Stomach smooth muscle (tissue), 2 donors: ENCODE data around the gene MAP7.
"Not testable (repeated sequence)": the region's sequence is repeated elsewhere in the genome, so short reads cannot be mapped to it uniquely, and the experiment has no call there.

Experiments
- H3K27ac ChIP-seq: one replicate; pipeline ENCODE4 v1.7.0; 2013; ENCODE audit warnings: mild to moderate bottlenecking, low read length, inconsistent platforms
- H3K27me3 ChIP-seq, 2 donors: one replicate each; pipeline ENCODE4 v1.7.0; 2013; ENCODE audit warnings: low read length in 2 of 2; ENCODE audit not compliant: insufficient read depth in 2 of 2, control insufficient read depth in 1 of 2
- H3K36me3 ChIP-seq, 2 donors: one replicate each; pipeline ENCODE4 v1.7.0; 2013; ENCODE audit warnings: low read length in 2 of 2; ENCODE audit not compliant: control insufficient read depth in 2 of 2, insufficient read depth in 2 of 2
- H3K4me1 ChIP-seq: one replicate; pipeline ENCODE4 v1.7.0; 2013; ENCODE audit warnings: low read length; ENCODE audit not compliant: control insufficient read depth, insufficient read depth
- H3K4me3 ChIP-seq, 2 donors: one replicate each; pipeline ENCODE4 v1.7.0; 2013; ENCODE audit warnings: low read length in 2 of 2
- H3K9ac ChIP-seq, 2 donors: one replicate each; pipeline ENCODE4 v1.7.0; 2013; ENCODE audit warnings: low read length in 2 of 2, mild to moderate bottlenecking in 1 of 2
- H3K9me3 ChIP-seq, 2 donors: one replicate each; pipeline ENCODE4 v1.7.0; 2013; ENCODE audit warnings: low read length in 2 of 2; ENCODE audit not compliant: control insufficient read depth in 2 of 2
- donor health status: healthy.
- donor health status: Pancreatic carcinoma.

MAP7 gene

GRCh38 chr6:136446145-136446544 is 104.1 kb downstream of the MAP7 start:
- Histone ChIP-seq H3K9ac (no peak overlapping the region), H3K27me3 (no peaks in the 10 kb centered on the region), H3K27ac (no peak overlapping the region), H3K36me3 (no peaks in the 10 kb centered on the region), H3K9me3 (peaks cover 0 to 2% of the 10 kb centered on the region in 2 donors), H3K4me1 (no peaks in the 10 kb centered on the region), H3K4me3 (no peak overlapping the region)

DNA sequence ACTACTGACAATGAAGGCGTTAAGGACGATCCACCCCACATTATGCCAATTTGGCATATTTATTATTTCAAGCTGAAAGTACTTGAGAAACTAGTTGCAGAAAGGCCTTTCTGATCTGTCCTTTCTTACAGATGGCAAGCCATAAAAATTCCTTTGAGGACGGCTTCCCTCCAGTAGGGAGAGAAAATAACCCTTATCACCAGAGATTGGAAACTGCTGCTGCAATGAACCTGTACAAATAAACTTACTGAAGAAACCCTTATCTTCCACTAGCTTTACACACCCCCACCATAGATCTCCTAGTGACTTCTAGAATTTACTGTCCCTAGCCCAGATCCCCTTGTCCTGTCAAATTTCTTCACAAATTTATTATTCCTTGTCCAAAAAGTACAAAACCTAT is 105.2 kb downstream of the MAP7 start:
- Histone ChIP-seq H3K9me3 (no peaks in the 10 kb centered on the region), H3K9ac (no peak overlapping the region), H3K4me3 (no peak overlapping the region), H3K27ac (no peak overlapping the region), H3K36me3 (no peaks in the 10 kb centered on the region), H3K27me3 (no peaks in the 10 kb centered on the region), H3K4me1 (no peaks in the 10 kb centered on the region)

GRCh38 chr6:136440203-136440602 is 110.0 kb downstream of the MAP7 start:
- H3K27ac ChIP-seq = no peak overlapping the region
- no peaks in the 10 kb centered on the region for H3K9me3 ChIP-seq
- H3K4me1 ChIP-seq = no peaks in the 10 kb centered on the region
- H3K9ac ChIP-seq = no peak overlapping the region
- no peak overlapping the region for H3K4me3 ChIP-seq
- H3K36me3 ChIP-seq = no peaks in the 10 kb centered on the region
- H3K27me3 ChIP-seq = no peaks in the 10 kb centered on the region

GRCh38 chr6:136439514-136440190 is 110.6 kb downstream of the MAP7 start:
- Histone ChIP-seq H3K9ac (no peak overlapping the region), H3K27ac (no peak overlapping the region), H3K4me1 (no peaks in the 10 kb centered on the region), H3K27me3 (no peaks in the 10 kb centered on the region), H3K9me3 (no peaks in the 10 kb centered on the region), H3K4me3 (no peak overlapping the region), H3K36me3 (no peaks in the 10 kb centered on the region)

DNA sequence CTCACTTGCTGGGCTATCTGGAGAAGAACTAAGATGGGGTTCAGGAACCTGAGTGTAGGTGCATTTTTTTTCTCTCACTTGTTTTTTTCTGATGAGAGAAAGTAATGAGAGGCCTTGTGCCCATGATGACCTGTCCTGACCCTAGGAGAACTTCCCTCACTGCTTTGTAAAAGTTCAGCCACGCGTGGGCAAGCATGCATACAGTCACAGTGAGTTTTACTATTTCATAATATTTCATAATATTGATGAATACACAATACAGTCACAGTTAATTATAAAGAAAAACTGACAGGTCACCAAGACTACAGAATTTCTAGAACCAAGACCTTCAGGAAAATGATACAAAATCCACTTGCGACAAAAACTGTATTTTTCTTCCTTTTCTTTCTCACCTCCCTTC is 111.8 kb downstream of the MAP7 start:
- no peak overlapping the region for H3K27ac ChIP-seq
- H3K4me3 ChIP-seq = no peak overlapping the region
- no peaks in the 10 kb centered on the region for H3K27me3 ChIP-seq
- H3K9ac ChIP-seq = no peak overlapping the region
- no peaks in the 10 kb centered on the region for H3K36me3 ChIP-seq
- no peaks in the 10 kb centered on the region for H3K4me1 ChIP-seq
- no peaks in the 10 kb centered on the region for H3K9me3 ChIP-seq

DNA sequence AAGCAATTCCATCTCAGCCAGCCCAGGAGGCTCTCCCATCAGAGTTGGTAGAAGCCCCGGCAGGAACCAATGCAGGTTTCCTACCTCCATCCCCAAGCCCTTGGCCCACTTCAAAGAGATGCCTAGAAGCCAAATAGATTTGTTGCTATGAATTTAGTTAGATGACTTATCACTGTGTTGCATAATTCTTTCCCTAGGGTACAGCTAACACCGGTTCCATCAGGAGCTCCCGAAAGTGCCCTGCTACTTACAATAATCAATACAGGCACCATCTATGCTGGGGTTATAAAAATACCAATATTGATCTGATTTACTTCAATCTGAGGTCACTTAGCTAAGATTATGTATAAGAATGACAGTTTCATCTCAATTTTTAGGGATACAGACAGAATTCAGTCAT is 113.0 kb downstream of the MAP7 start:
- Histone ChIP-seq H3K9me3 (no peaks in the 10 kb centered on the region), H3K27me3 (no peaks in the 10 kb centered on the region), H3K4me1 (no peaks in the 10 kb centered on the region), H3K4me3 (no peak overlapping the region), H3K9ac (no peak overlapping the region), H3K36me3 (no peaks in the 10 kb centered on the region), H3K27ac (no peak overlapping the region)

GRCh38 chr6:136435101-136435500 is 115.1 kb downstream of the MAP7 start:
- Histone ChIP-seq H3K36me3 (no peaks in the 10 kb centered on the region), H3K27me3 (no peaks in the 10 kb centered on the region), H3K27ac (no peak overlapping the region), H3K4me3 (no peak overlapping the region), H3K9me3 (no peaks in the 10 kb centered on the region), H3K4me1 (no peaks in the 10 kb centered on the region), H3K9ac (no peak overlapping the region)

DNA sequence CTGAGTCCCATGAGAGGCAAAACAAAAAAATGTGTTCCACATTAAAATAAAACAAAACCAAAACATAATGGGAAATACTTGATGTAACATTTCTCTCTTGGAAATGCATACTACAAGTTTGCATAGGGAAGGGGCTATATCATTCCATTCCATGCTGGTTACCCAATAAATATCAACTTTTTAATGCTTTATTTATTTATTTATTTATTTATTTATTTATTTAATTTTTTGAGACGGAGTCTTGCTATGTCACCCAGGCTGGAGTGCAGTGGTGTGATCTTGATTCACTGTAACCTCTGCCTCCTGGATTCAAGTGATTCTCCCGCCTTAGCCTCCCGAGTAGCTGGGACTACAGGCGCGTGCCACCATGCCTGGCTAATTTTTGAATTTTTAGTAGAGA is 118.9 kb downstream of the MAP7 start:
- not testable (repeated sequence) for H3K4me3 ChIP-seq, H3K27me3 ChIP-seq, H3K9ac ChIP-seq, H3K36me3 ChIP-seq, H3K9me3 ChIP-seq, H3K27ac ChIP-seq, H3K4me1 ChIP-seq

DNA sequence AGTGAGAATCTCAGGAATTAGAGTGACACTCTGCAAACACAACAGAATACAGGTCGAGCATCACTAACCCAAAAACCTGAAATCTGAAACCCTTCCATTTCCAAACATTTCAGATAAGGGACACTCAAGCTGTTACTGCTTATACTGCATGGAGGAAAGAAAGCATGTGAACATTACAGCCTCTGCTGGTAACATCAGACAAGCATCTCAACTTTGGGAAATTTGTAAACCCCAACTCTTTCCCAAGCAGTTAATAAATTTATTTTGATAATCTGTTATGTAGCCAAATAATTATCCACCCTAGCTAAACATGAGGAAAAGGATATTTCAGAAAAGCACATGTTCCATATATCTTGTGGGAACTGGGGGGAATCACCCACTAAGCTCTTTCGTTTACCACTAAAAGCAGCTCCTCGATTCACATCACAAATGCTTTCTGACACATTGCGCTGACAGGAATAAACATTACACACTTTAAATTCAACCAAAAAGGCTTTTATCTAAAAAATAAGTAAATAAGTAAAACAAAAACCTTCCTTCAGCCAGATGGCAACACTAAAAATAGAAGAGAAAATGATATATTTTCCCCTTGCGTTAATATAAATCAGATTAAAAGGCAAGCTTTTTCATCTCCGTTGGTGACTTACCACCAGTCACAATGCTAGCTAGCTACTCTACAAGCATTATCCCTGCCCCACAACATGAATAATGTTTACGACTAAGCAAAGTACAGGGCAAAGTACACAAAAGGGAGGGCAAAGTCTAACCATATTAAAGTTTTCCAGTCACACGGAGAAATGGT is 120.8 kb downstream of the MAP7 start:
- H3K4me3 ChIP-seq = no peak overlapping the region
- no peaks in the 10 kb centered on the region for H3K9me3 ChIP-seq
- H3K36me3 ChIP-seq = no peaks in the 10 kb centered on the region
- H3K27me3 ChIP-seq = no peaks in the 10 kb centered on the region
- H3K9ac ChIP-seq = no peak overlapping the region
- H3K4me1 ChIP-seq = no peaks in the 10 kb centered on the region
- H3K27ac ChIP-seq = no peak overlapping the region

- Histone ChIP-seq H3K9me3 (no peaks in the 10 kb centered on the region), H3K27me3 (no peaks in the 10 kb centered on the region), H3K4me1 (no peaks in the 10 kb centered on the region), H3K4me3 (no peak overlapping the region), H3K27ac (no peak overlapping the region), H3K36me3 (no peaks in the 10 kb centered on the region), H3K9ac (no peak overlapping the region)
Observed at GRCh38 chr6:136427378-136427717, 122.9 kb downstream of the MAP7 start.

DNA sequence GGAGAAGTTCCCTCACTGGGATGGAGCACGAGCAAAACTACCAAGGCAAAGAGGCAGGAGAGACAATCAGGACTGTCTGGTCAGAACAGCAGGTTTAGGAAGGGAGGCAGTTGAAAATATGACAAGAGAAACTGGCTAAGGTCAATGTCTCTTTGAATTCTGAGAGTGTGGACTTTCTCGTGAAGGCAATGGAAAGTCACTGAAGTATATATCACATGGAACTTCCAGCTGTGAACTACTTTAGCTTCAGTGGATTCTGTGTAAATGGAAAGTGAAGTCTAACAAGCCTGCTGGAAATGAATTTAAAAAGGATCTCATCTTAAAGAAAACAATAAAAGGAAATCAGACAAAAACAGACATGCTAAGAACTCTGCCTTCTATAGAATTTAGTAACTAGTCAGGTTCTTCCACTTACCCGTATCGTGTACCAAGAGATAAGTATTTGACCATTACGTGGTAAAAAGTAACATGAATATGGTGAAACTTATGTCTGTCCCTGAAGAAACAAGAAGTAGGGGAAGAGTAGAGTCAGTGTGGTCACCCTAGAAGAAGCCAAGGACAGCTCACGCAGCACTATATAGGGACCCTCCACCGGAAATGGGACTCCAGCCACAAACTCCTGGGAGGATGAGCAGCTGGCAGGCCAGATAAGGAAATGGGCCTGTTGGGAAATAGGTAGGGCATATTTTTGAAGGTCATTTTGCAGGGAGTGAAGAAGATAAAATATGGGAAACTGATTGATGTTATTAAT is 123.4 kb downstream of the MAP7 start:
- no peak overlapping the region for H3K9ac ChIP-seq
- no peak overlapping the region for H3K27ac ChIP-seq
- H3K27me3 ChIP-seq = no peaks in the 10 kb centered on the region
- H3K4me1 ChIP-seq = no peaks in the 10 kb centered on the region
- no peak overlapping the region for H3K4me3 ChIP-seq
- H3K9me3 ChIP-seq = no peaks in the 10 kb centered on the region
- no peaks in the 10 kb centered on the region for H3K36me3 ChIP-seq
